GM10266 (cell line): ENCODE results near the gene ACACB.

Experiments used
- DNase-seq: peaks from one replicate; pipeline ENCODE4 v3.0.0; 2012; ENCODE audit errors: extremely low spot score
- CTCF ChIP-seq: IDR thresholded peaks from 2 replicates; pipeline ENCODE4 v1.5.1; 2012; ENCODE audit warnings: mild to moderate bottlenecking, low read depth; ENCODE audit not compliant: control insufficient read depth, insufficient read depth; ENCODE audit errors: missing control alignments

The ACACB gene

GRCh38 chr12:109197327-109197726 lies 80.9 kb downstream of the ACACB start:
- no peak for DNase-seq
- TF ChIP-seq CTCF, result no peak

- no peak for DNase-seq
- no peak for TF ChIP-seq CTCF
Observed at GRCh38 chr12:109199324-109199723, 82.9 kb downstream of the ACACB start.

- DNase-seq, result no peak
- TF ChIP-seq CTCF, result no peak
Observed at GRCh38 chr12:109200825-109201495, 84.6 kb downstream of the ACACB start.

- DNase-seq, result no peak
- no peak for TF ChIP-seq CTCF
Observed at GRCh38 chr12:109201496-109201885, 85.1 kb downstream of the ACACB start.

GRCh38 chr12:109202770-109203169 lies 86.4 kb downstream of the ACACB start:
- no peak for DNase-seq
- TF ChIP-seq CTCF, result no peak

- TF ChIP-seq CTCF, result no peak
- DNase-seq, result no peak
Observed at GRCh38 chr12:109203480-109203879, 87.1 kb downstream of the ACACB start.

GRCh38 chr12:109209082-109209481 lies 92.7 kb downstream of the ACACB start:
- TF ChIP-seq CTCF, result no peak
- no peak for DNase-seq
